ENCODE measurements around the gene ZDHHC24. TPM values are rescaled to one million over a fixed set of nuclear protein-coding genes. Genes with fewer than 3 reads are reported as not detected.

Gene ZDHHC24
- total RNA-seq, 4 donors from 2014 or later, result 5.9 to 12.1 (median 10.4) TPM

DNA sequence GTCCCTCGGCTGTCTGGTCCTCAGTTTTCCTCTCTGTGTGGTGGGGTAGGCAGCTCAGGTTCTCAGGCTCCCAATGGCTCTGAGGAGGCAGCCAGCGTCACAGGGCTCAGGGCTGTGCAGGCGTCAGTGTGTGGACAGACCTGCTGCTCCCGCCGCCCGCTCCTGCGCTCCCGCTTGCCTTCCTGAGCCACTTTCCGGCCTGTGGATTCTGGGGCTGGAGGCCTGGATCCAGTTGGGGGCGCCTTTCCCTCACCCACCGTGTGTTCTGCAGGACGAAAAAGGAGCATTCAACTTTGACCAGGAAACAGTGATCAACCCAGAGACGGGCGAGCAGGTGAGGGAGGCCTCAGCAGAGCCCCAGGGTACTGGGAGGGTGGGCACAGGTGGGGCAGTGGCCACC is 50.9 kb downstream of the ZDHHC24 start:
- Histone ChIP-seq H3K4me1 (no peaks in the 10 kb centered on the region), H3K4me3 (no peak overlapping the region), H3K27ac (no peak overlapping the region), H3K9me3 (no peaks in the 10 kb centered on the region), H3K36me3 (peaks cover 0 to 92% of the 10 kb centered on the region in 2 donors), H3K27me3 (no peaks in the 10 kb centered on the region)
- no peak for ATAC-seq
- 80% methylated on average over 1 of the region's 14 CpGs; no CpG with 5 or more reads in 1 of the 2 donors for WGBS, 2 donors (ENCODE audit: low coverage in 1 of 2)
- no peak for TF ChIP-seq EP300 (IDR thresholded peaks at IDR 0.05)
- no peak for TF ChIP-seq POLR2A (IDR thresholded peaks at IDR 0.05)
- TF ChIP-seq, protein P1, sequence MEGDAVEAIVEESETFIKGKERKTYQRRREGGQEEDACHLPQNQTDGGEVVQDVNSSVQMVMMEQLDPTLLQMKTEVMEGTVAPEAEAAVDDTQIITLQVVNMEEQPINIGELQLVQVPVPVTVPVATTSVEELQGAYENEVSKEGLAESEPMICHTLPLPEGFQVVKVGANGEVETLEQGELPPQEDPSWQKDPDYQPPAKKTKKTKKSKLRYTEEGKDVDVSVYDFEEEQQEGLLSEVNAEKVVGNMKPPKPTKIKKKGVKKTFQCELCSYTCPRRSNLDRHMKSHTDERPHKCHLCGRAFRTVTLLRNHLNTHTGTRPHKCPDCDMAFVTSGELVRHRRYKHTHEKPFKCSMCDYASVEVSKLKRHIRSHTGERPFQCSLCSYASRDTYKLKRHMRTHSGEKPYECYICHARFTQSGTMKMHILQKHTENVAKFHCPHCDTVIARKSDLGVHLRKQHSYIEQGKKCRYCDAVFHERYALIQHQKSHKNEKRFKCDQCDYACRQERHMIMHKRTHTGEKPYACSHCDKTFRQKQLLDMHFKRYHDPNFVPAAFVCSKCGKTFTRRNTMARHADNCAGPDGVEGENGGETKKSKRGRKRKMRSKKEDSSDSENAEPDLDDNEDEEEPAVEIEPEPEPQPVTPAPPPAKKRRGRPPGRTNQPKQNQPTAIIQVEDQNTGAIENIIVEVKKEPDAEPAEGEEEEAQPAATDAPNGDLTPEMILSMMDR (IDR thresholded peaks at IDR 0.05), result no peak
- no peak for TF ChIP-seq POLR2AphosphoS5 (IDR thresholded peaks at IDR 0.05)

DNA sequence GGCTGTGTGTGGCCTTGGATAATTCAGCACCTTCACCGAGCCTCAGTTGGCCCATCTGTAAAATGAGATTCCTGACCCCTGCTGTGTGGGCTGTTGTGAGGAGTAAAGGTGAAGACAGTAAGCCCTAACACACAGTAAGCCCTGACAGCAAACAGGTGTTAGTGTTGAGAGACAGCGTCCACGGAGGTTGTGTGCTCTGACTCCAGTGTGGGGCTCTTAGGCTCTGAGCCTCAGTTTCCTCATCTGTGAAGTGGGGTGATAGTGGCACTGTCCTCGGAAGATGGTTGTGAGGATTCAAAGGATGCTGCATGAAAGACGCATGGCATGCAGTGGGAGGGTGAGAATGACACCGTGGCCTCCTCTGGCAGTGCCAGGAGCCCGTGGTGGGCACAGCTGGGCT is 51.4 kb downstream of the ZDHHC24 start:
- H3K27me3 ChIP-seq, result no peaks in the 10 kb centered on the region
- no peak overlapping the region for H3K4me3 ChIP-seq
- no peaks in the 10 kb centered on the region for H3K4me1 ChIP-seq
- WGBS, 2 donors (ENCODE audit: low coverage in 1 of 2), result 88% methylated on average over 4 of the region's 7 CpGs; no CpG with 5 or more reads in 1 of the 2 donors
- peaks cover 0 to 92% of the 10 kb centered on the region in 2 donors for H3K36me3 ChIP-seq
- no peak for ATAC-seq
- no peaks in the 10 kb centered on the region for H3K9me3 ChIP-seq
- no peak for TF ChIP-seq EP300 (IDR thresholded peaks at IDR 0.05)
- TF ChIP-seq, protein P1 (IDR thresholded peaks at IDR 0.05), result no peak
- TF ChIP-seq POLR2AphosphoS5 (IDR thresholded peaks at IDR 0.05), result no peak
- no peak for TF ChIP-seq POLR2A (IDR thresholded peaks at IDR 0.05)
- H3K27ac ChIP-seq, result no peak overlapping the region

DNA sequence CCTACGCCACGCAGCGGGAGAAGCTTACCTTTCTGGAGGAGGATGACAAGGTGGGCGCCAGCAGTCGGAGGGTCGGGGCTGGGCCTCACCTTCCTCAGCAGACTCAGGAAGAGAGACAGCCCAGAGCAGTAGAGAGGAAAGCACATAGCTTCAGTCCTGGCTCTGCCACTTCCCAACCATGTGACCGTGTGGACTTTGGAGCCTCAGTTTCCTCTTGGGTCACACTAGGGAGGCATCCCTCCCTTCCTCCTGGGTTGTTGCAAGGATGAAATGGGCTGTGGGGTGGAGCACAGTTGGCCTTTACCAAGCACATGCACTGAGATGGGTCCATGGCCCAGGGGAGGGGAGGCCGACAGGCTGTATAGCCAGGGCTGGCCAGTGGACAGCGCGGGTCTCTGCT is 52.7 kb downstream of the ZDHHC24 start:
- TF ChIP-seq POLR2A (IDR thresholded peaks at IDR 0.05), result no peak
- no peak for ATAC-seq
- no peaks in the 10 kb centered on the region for H3K27me3 ChIP-seq
- peaks cover 0 to 92% of the 10 kb centered on the region in 2 donors for H3K36me3 ChIP-seq
- H3K27ac ChIP-seq, result no peak overlapping the region
- H3K9me3 ChIP-seq, result no peaks in the 10 kb centered on the region
- no peak overlapping the region for H3K4me3 ChIP-seq
- 91% methylated on average over 4 of the region's 10 CpGs; no CpG with 5 or more reads in 1 of the 2 donors for WGBS, 2 donors (ENCODE audit: low coverage in 1 of 2)
- H3K4me1 ChIP-seq, result no peaks in the 10 kb centered on the region

DNA sequence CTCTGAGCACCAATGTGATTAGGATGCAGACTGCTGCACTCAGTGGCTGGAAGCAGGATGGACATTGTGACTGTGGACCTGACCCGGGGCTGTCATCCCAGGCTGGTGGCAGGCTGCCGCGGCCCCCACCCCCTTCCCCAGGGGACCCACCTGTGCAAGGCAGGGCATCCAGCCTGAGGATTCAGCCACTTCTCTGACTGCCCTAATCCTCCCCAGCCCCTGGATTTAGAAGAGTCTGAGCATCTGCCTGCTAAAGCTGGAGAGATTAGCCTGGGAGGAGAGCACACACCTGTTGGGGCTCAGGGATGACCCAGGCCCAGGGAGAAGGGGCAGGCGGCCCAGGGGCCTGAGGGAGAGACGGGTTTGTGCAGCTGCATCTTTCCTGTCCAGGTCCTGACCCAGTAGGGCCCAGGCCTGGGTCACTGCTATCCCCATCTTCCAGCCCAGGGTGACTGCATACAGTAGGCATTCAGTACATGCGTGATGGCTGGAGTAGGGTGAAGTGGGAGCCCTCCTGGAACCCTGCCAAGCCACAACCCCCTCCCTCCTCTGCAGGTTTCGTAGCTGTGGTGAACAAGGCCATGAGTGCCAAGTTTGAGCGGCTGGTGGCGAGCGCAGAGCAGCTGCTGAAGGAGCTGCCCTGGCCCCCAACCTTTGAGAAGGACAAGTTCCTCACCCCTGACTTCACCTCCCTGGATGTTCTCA is 53.5 kb downstream of the ZDHHC24 start:
- WGBS, 2 donors (ENCODE audit: low coverage in 1 of 2), result 40% methylated on average over 1 of the region's 10 CpGs; no CpG with 5 or more reads in 1 of the 2 donors
- TF ChIP-seq POLR2A (IDR thresholded peaks at IDR 0.05), result no peak
- Histone ChIP-seq H3K4me3 (no peak overlapping the region), H3K27ac (no peak overlapping the region), H3K27me3 (no peaks in the 10 kb centered on the region), H3K4me1 (no peaks in the 10 kb centered on the region), H3K9me3 (no peaks in the 10 kb centered on the region), H3K36me3 (peaks cover 0 to 92% of the 10 kb centered on the region in 2 donors)
- no peak for ATAC-seq

DNA sequence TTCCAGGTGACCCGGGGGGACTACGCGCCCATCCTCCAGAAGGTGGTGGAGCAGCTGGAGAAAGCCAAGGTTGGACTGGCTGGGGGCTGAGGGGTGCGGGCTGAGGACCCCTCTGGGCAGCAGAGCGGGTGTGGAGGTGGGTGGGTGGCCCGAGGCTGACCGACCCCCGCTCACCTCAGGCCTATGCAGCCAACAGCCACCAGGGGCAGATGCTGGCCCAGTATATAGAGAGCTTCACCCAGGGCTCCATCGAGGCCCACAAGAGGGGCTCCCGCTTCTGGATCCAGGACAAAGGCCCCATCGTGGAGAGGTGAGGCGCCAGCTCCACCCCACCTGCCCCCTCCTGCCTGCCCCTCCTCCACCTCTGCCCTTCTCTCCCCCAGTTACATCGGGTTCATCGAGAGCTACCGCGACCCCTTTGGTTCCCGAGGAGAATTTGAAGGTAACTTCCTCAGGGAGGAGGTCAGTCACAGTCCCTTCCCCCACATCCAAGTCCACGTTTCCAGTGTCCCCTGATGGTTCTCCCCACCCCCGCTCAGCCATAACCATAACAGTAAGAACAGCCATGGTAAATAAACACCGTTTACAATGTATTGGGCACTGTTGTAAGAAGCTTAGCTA is 54.4 kb downstream of the ZDHHC24 start:
- Histone ChIP-seq H3K9me3 (no peaks in the 10 kb centered on the region), H3K4me3 (no peak overlapping the region), H3K27me3 (no peaks in the 10 kb centered on the region), H3K36me3 (peaks cover 0 to 92% of the 10 kb centered on the region in 2 donors), H3K4me1 (no peaks in the 10 kb centered on the region), H3K27ac (no peak overlapping the region)
- ATAC-seq, result no peak
- WGBS, 2 donors (ENCODE audit: low coverage in 1 of 2), result 29 to 56% methylated on average over 3 to 5 of the region's 20 CpGs
- TF ChIP-seq POLR2AphosphoS5 (IDR thresholded peaks at IDR 0.05), result no peak

DNA sequence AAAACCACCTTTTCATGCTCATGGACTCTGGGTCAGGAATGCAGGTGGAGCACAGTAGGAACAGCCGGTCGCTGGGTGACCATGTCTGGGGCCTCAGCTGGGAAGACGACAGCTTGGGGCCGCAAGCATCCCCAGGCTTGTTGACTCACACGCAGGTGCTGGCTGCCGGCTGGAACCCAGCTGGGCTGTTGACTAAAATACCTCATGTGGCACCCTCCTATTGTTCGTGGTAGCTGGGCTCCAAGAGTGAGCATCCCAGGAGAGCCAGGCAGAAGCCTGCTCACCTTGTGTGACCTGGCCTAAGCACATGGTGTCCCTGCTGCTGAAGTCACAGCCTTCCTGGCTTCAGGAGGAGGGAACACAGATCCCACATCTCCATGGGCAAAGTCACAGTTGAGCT is 56.2 kb downstream of the ZDHHC24 start:
- ATAC-seq, result no peak
- H3K27ac ChIP-seq, result no peak overlapping the region
- TF ChIP-seq POLR2AphosphoS5 (IDR thresholded peaks at IDR 0.05) (no peak), EP300 (IDR thresholded peaks at IDR 0.05) (no peak), POLR2A (IDR thresholded peaks at IDR 0.05) (no peak)
- TF ChIP-seq, protein P1 (IDR thresholded peaks at IDR 0.05), result no peak
- no peaks in the 10 kb centered on the region for H3K4me1 ChIP-seq
- no peak overlapping the region for H3K4me3 ChIP-seq
- no CpG with 5 or more reads among the region's 7 CpGs for WGBS, 2 donors (ENCODE audit: low coverage in 1 of 2)
- H3K36me3 ChIP-seq, result peaks cover 0 to 92% of the 10 kb centered on the region in 2 donors
- no peaks in the 10 kb centered on the region for H3K9me3 ChIP-seq
- H3K27me3 ChIP-seq, result no peaks in the 10 kb centered on the region

Measured in gastroesophageal sphincter (tissue), 4 donors.